ENCODE data around the gene DNM3. TPM values are rescaled to one million over a fixed set of nuclear protein-coding genes. Genes with fewer than 3 reads are reported as not detected.

Gene DNM3
- total RNA-seq, 1 experiment from 2014 or later = 0.71 TPM

DNA sequence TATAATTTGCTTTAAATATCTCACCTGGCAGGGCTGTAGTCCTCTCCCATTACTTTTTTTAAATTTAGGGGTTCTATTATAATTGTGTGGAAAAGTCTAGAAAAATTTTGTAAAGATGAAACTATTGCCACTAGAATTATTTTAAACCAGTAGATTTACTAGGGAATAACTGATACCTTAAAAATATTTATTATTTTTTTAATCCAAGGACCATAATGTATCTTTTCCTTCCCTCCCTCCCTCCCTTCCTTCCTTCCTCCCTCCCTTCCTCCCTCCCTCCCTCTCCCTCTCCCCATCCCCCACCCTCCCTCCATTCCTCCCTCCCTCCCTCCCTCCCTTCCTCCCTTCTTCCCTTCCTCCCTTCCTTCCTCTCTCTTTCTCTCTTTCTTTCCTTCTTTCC is 90.5 kb downstream of the DNM3 start:
- Histone ChIP-seq H3K4me3 (ENCODE audit: low read depth, low read length, poor library complexity, severe bottlenecking) (no peak overlapping the region), H3K27ac (ENCODE audit: low read depth, low read length, poor library complexity, severe bottlenecking) (no peak overlapping the region), H3K36me3 (ENCODE audit: insufficient read depth, low read length, poor library complexity, severe bottlenecking) (no peaks in the 10 kb centered on the region), H3K27me3 (replicated peaks; ENCODE audit: insufficient read depth, low read depth, low read length, poor library complexity) (no peaks in the 10 kb centered on the region), H3K9me3 (ENCODE audit: low read depth, low read length, poor library complexity, severe bottlenecking) (no peaks in the 10 kb centered on the region), H3K4me1 (ENCODE audit: insufficient read depth, low read length, poor library complexity, severe bottlenecking) (no peaks in the 10 kb centered on the region)
- intact Hi-C loops (cut with micrococcal nuclease; ENCODE audit: unreplicated experiment) = no loop called here
- CTCF ChIA-PET = no interaction called here
- POLR2A ChIA-PET (ENCODE audit: low non-redundant PET) = no interaction called here
- DNase-seq (ENCODE audit: low spot score) = no peak
- no TSS peak for BruUV-seq (replicated peaks)
- TF ChIP-seq CTCF (conservative IDR thresholded peaks at IDR 0.05; ENCODE audit: low read depth, low read length) (no peak), EZH2 (IDR thresholded peaks at IDR 0.05; ENCODE audit: borderline replicate concordance, low read depth, low read length, poor library complexity, severe bottlenecking) (no peak)

DNA sequence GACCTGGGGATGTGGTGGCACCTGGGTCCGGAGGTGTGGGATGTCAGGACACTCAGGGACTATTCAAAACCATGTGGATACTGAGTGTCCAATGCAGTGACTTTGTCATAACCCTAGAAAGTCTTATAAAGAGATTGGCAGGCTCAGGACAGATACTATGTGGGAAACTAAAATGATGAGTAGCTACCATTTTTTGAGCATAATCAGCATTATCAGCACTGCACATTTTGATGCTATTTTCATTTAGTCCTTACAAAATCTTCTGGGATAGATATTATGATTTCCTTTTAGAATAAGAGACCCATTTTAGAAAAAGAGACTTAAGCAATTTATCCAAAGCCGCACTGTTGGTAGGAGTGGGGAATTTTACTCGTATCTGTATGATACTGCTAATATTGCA is 93.4 kb downstream of the DNM3 start:
- POLR2A ChIA-PET (ENCODE audit: low non-redundant PET) = no interaction called here
- CTCF ChIA-PET = no interaction called here
- Histone ChIP-seq H3K27ac (ENCODE audit: low read depth, low read length, poor library complexity, severe bottlenecking) (no peak overlapping the region), H3K9me3 (ENCODE audit: low read depth, low read length, poor library complexity, severe bottlenecking) (no peaks in the 10 kb centered on the region), H3K4me3 (ENCODE audit: low read depth, low read length, poor library complexity, severe bottlenecking) (no peak overlapping the region), H3K36me3 (ENCODE audit: insufficient read depth, low read length, poor library complexity, severe bottlenecking) (no peaks in the 10 kb centered on the region), H3K27me3 (replicated peaks; ENCODE audit: insufficient read depth, low read depth, low read length, poor library complexity) (no peaks in the 10 kb centered on the region), H3K4me1 (ENCODE audit: insufficient read depth, low read length, poor library complexity, severe bottlenecking) (no peaks in the 10 kb centered on the region)
- BruUV-seq (replicated peaks) = no TSS peak
- intact Hi-C loops (cut with micrococcal nuclease; ENCODE audit: unreplicated experiment) = no loop called here
- no peak for DNase-seq (ENCODE audit: low spot score)
- TF ChIP-seq EZH2 (IDR thresholded peaks at IDR 0.05; ENCODE audit: borderline replicate concordance, low read depth, low read length, poor library complexity, severe bottlenecking) (no peak), CTCF (conservative IDR thresholded peaks at IDR 0.05; ENCODE audit: low read depth, low read length) (no peak)

DNA sequence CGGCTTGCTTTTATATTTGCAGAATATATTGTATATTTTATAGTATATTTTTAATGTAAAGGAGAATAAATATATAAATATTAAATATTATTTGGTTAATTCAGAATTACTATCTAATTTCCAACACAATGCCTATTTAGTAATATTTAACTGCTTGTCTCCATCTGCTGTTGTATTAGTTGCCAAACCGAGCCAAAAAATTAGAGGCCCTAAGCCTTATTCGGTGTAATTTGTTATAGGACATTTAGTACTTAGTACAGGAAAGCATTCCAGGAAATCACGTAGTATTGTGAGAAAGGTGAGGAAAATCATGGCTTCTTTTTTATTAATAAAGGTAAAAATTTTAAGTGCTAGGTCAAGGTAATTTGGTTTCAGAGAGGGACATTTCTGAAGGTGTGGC is 93.8 kb downstream of the DNM3 start:
- no peaks in the 10 kb centered on the region for H3K27me3 ChIP-seq (replicated peaks; ENCODE audit: insufficient read depth, low read depth, low read length, poor library complexity)
- intact Hi-C loops (cut with micrococcal nuclease; ENCODE audit: unreplicated experiment) = no loop called here
- BruUV-seq (replicated peaks) = no TSS peak
- H3K36me3 ChIP-seq (ENCODE audit: insufficient read depth, low read length, poor library complexity, severe bottlenecking) = no peaks in the 10 kb centered on the region
- TF ChIP-seq CTCF (conservative IDR thresholded peaks at IDR 0.05; ENCODE audit: low read depth, low read length) (no peak), EZH2 (IDR thresholded peaks at IDR 0.05; ENCODE audit: borderline replicate concordance, low read depth, low read length, poor library complexity, severe bottlenecking) (no peak)
- no peak overlapping the region for H3K4me3 ChIP-seq (ENCODE audit: low read depth, low read length, poor library complexity, severe bottlenecking)
- no peaks in the 10 kb centered on the region for H3K4me1 ChIP-seq (ENCODE audit: insufficient read depth, low read length, poor library complexity, severe bottlenecking)
- POLR2A ChIA-PET (ENCODE audit: low non-redundant PET) = no interaction called here
- no peak overlapping the region for H3K27ac ChIP-seq (ENCODE audit: low read depth, low read length, poor library complexity, severe bottlenecking)
- CTCF ChIA-PET = no interaction called here
- no peaks in the 10 kb centered on the region for H3K9me3 ChIP-seq (ENCODE audit: low read depth, low read length, poor library complexity, severe bottlenecking)
- DNase-seq (ENCODE audit: low spot score) = no peak

Data from A673 (cell line).